ENCODE results near the gene NLN.

- TF ChIP-seq, protein P1, sequence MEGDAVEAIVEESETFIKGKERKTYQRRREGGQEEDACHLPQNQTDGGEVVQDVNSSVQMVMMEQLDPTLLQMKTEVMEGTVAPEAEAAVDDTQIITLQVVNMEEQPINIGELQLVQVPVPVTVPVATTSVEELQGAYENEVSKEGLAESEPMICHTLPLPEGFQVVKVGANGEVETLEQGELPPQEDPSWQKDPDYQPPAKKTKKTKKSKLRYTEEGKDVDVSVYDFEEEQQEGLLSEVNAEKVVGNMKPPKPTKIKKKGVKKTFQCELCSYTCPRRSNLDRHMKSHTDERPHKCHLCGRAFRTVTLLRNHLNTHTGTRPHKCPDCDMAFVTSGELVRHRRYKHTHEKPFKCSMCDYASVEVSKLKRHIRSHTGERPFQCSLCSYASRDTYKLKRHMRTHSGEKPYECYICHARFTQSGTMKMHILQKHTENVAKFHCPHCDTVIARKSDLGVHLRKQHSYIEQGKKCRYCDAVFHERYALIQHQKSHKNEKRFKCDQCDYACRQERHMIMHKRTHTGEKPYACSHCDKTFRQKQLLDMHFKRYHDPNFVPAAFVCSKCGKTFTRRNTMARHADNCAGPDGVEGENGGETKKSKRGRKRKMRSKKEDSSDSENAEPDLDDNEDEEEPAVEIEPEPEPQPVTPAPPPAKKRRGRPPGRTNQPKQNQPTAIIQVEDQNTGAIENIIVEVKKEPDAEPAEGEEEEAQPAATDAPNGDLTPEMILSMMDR (IDR thresholded peaks at IDR 0.05) = peak; percentile 52 to 69 (median 57)
- no peak for TF ChIP-seq POLR2A (IDR thresholded peaks at IDR 0.05)
These were observed 20.7 kb downstream of the NLN start for GRCh38 chr5:65742565-65743231.
